H1 (cell line): Measurements from ENCODE around the gene ASXL3. TPM values are rescaled to one million over a fixed set of nuclear protein-coding genes. Genes with fewer than 3 reads are reported as not detected.

ENCODE experiments used
- CTCF ChIA-PET: fragments of 300-600 bp; sonication (Branson Sonifier 250); formaldehyde crosslinking; loops from one replicate; lab custom pipeline; 2021; ENCODE audit not compliant: partially characterized antibody; lab: Charles Lee
- POLR2A ChIA-PET: fragments of 300-600 bp; sonication (Branson Sonifier 250); formaldehyde crosslinking; loops from one replicate; lab custom pipeline; 2021; ENCODE audit warnings: inconsistent platforms; ENCODE audit not compliant: partially characterized antibody; lab: Charles Lee
- DNase-seq, 2 experiments: peaks; one replicate each; pipeline versions ENCODE4 v3.0.0 to v3.0.0-alpha.2; 2010 to 2022; ENCODE audit warnings: low spot score in 2 of 2, low read depth in 1 of 2, mixed read lengths in 1 of 2
- FAIRE-seq: peaks from 2 replicates; lab custom pipeline; 2011; peaks lifted over from hg19 to GRCh38; lab: Jason Lieb, UNC
- H2AFZ ChIP-seq: 2 replicates; pipeline ENCODE4 v1.8.1; 2012; ENCODE audit warnings: low read length, inconsistent platforms
- H2AK5ac ChIP-seq: 2 replicates; pipeline ENCODE4 v1.6.1; 2013; ENCODE audit warnings: low read depth, low read length
- H2BK120ac ChIP-seq: replicated peaks from 2 replicates; pipeline ENCODE3; 2013; ENCODE audit warnings: low read depth, low read length, inconsistent platforms
- H2BK12ac ChIP-seq: 2 replicates; pipeline ENCODE4 v1.6.1; 2013; ENCODE audit warnings: low read depth, low read length
- H2BK15ac ChIP-seq: 2 replicates; pipeline ENCODE4 v1.6.1; 2013; ENCODE audit warnings: low read length
- H2BK20ac ChIP-seq: 2 replicates; pipeline ENCODE4 v1.6.1; 2013; ENCODE audit warnings: low read length
- H2BK5ac ChIP-seq: 2 replicates; pipeline ENCODE4 v1.6.1; 2013; ENCODE audit warnings: low read depth, low read length
- H3K14ac ChIP-seq: 2 replicates; pipeline ENCODE4 v1.6.1; 2013; ENCODE audit warnings: inconsistent platforms; ENCODE audit not compliant: insufficient read length
- H3K18ac ChIP-seq: 2 replicates; pipeline ENCODE4 v1.6.1; 2013; ENCODE audit warnings: low read length; ENCODE audit errors: extremely low read depth
- H3K23ac ChIP-seq: 2 replicates; pipeline ENCODE4 v1.6.1; 2013; ENCODE audit warnings: inconsistent platforms; ENCODE audit not compliant: insufficient read length
- H3K23me2 ChIP-seq: 2 replicates; pipeline ENCODE4 v1.6.1; 2013; ENCODE audit warnings: low read depth, low read length
- H3K27ac ChIP-seq: 2 replicates; pipeline ENCODE4 v1.6.1; 2011; ENCODE audit warnings: low read depth, low read length, inconsistent platforms
- H3K27me3 ChIP-seq, 4 experiments: replicated peaks in 1 of 4; 1 replicate in 1 of 4; 2 replicates in 3 of 4; pipeline versions ENCODE4 v1.6.1 to v1.8.1; 2011 to 2013; ENCODE audit warnings: low read length in 3 of 4, mild to moderate bottlenecking in 3 of 4, inconsistent platforms in 2 of 4, mixed read lengths in 2 of 4, moderate library complexity in 1 of 4; ENCODE audit not compliant: control insufficient read depth in 3 of 4, insufficient read depth in 3 of 4; ENCODE audit errors: extremely low read depth in 1 of 4
- H3K36me3 ChIP-seq, 4 experiments: 2 replicates each; pipeline versions ENCODE4 v1.6.1 to v1.8.1; 2011 to 2013; ENCODE audit warnings: mild to moderate bottlenecking in 4 of 4, low read length in 3 of 4, moderate library complexity in 2 of 4, control low read depth in 1 of 4, inconsistent platforms in 1 of 4; ENCODE audit not compliant: insufficient read depth in 4 of 4, control insufficient read depth in 2 of 4
- H3K4ac ChIP-seq: replicated peaks from 2 replicates; pipeline ENCODE3; 2013; ENCODE audit warnings: low read length, low read depth, mixed read lengths, inconsistent platforms; ENCODE audit not compliant: insufficient read length
- H3K4me1 ChIP-seq, 4 experiments: replicated peaks in 1 of 4; 1 replicate in 1 of 4; 2 replicates in 3 of 4; pipeline versions ENCODE4 v1.6.1 to v1.8.1; 2011 to 2013; ENCODE audit warnings: low read length in 3 of 4, inconsistent platforms in 2 of 4, mixed read lengths in 1 of 4; ENCODE audit not compliant: insufficient read depth in 4 of 4, control insufficient read depth in 3 of 4
- H3K4me2 ChIP-seq, 2 experiments: 2 replicates each; pipeline versions ENCODE4 v1.6.1 to v1.8.1; 2011 to 2013; ENCODE audit warnings: low read depth in 2 of 2, low read length in 2 of 2, control low read depth in 1 of 2, inconsistent platforms in 1 of 2, mild to moderate bottlenecking in 1 of 2; ENCODE audit not compliant: insufficient read depth in 1 of 2
- H3K4me3 ChIP-seq, 4 experiments: fragments of 200-600, 300-600 bp in 1 of 4; sonication (generic), shearing (Covaris generic), sonication (Bioruptor Twin) in 1 of 4; 2 replicates each; pipeline versions ENCODE4 v1.5.1 to v1.8.1; 2011 to 2016; ENCODE audit warnings: low read length in 4 of 4, low read depth in 3 of 4, control low read depth in 2 of 4, inconsistent platforms in 2 of 4, mild to moderate bottlenecking in 2 of 4, mixed read lengths in 1 of 4, moderate library complexity in 1 of 4; ENCODE audit not compliant: insufficient read depth in 2 of 4; ENCODE audit errors: extremely low read depth in 1 of 4
- H3K56ac ChIP-seq: replicated peaks from 2 replicates; pipeline ENCODE3; 2013; ENCODE audit warnings: low read depth, mild to moderate bottlenecking, mixed read lengths, low read length, inconsistent platforms; ENCODE audit not compliant: insufficient read length
- H3K79me1 ChIP-seq: 2 replicates; pipeline ENCODE4 v1.6.1; 2013; ENCODE audit warnings: low read depth, low read length, control low read depth
- H3K79me2 ChIP-seq, 2 experiments: 2 replicates each; pipeline versions ENCODE4 v1.6.1 to v1.8.1; 2012 to 2013; ENCODE audit warnings: low read length in 2 of 2, mild to moderate bottlenecking in 2 of 2, inconsistent platforms in 1 of 2; ENCODE audit not compliant: insufficient read depth in 2 of 2, control insufficient read depth in 1 of 2
- H3K9ac ChIP-seq, 4 experiments: replicated peaks in 1 of 4; 1 replicate in 1 of 4; 2 replicates in 3 of 4; pipeline versions ENCODE4 v1.6.1 to v1.8.1; 2011 to 2013; ENCODE audit warnings: low read depth in 3 of 4, low read length in 3 of 4, control low read depth in 2 of 4, mild to moderate bottlenecking in 2 of 4, moderate library complexity in 2 of 4, inconsistent platforms in 1 of 4; ENCODE audit errors: extremely low read depth in 1 of 4
- H3K9me3 ChIP-seq, 2 experiments: 2 replicates each; pipeline versions ENCODE4 v1.6.1 to v1.8.1; 2012 to 2013; ENCODE audit warnings: mild to moderate bottlenecking in 2 of 2, moderate library complexity in 2 of 2, control low read depth in 1 of 2, inconsistent platforms in 1 of 2, low read depth in 1 of 2, low read length in 1 of 2, mixed read lengths in 1 of 2; ENCODE audit not compliant: insufficient read depth in 2 of 2
- H4K20me1 ChIP-seq, 2 experiments: replicated peaks in 1 of 2; 2 replicates each; pipeline versions ENCODE3 to v1.8.1; 2011 to 2013; ENCODE audit warnings: inconsistent platforms in 2 of 2, low read length in 2 of 2, mild to moderate bottlenecking in 1 of 2; ENCODE audit not compliant: insufficient read depth in 2 of 2, control insufficient read depth in 1 of 2
- H4K5ac ChIP-seq: 2 replicates; pipeline ENCODE4 v1.6.1; 2013; ENCODE audit warnings: low read length, low read depth, mixed read lengths, inconsistent platforms; ENCODE audit not compliant: insufficient read length
- H4K8ac ChIP-seq: 2 replicates; pipeline ENCODE4 v1.8.0; 2013; ENCODE audit warnings: mild to moderate bottlenecking, moderate library complexity, low read length, inconsistent platforms; ENCODE audit not compliant: insufficient read depth; ENCODE audit errors: extremely low read depth
- H4K91ac ChIP-seq: replicated peaks from 2 replicates; pipeline ENCODE3; 2013; ENCODE audit warnings: low read length, mixed read lengths, inconsistent platforms; ENCODE audit not compliant: insufficient read length
- BRCA1 ChIP-seq: IDR thresholded peaks from 2 replicates; pipeline ENCODE4 v1.6.1; 2012; ENCODE audit warnings: low read depth, low read length, improper control_type of control experiment
- CTBP2 ChIP-seq: IDR thresholded peaks from 2 replicates; pipeline ENCODE4 v1.7.0; 2011; ENCODE audit warnings: borderline replicate concordance, mild to moderate bottlenecking, moderate library complexity, mixed read lengths, low read length; ENCODE audit not compliant: insufficient read depth, insufficient read length
- CTCF ChIP-seq, 3 experiments: IDR thresholded peaks; 1 replicate in 2 of 3; 2 replicates in 1 of 3; pipeline versions ENCODE4 v1.5.1 to v1.6.1; 2011; ENCODE audit warnings: low read length in 3 of 3, mild to moderate bottlenecking in 3 of 3, inconsistent platforms in 2 of 3, low read depth in 1 of 3, moderate library complexity in 1 of 3; ENCODE audit not compliant: insufficient read depth in 1 of 3; ENCODE audit errors: control extremely low read depth in 1 of 3
- HDAC2 ChIP-seq, 2 experiments: fragments of 300-600 bp in 1 of 2; sonication (generic) in 1 of 2; IDR thresholded peaks; 2 replicates each; pipeline ENCODE4 v1.6.1; 2011 to 2012; ENCODE audit warnings: low read depth in 2 of 2, low read length in 2 of 2, mild to moderate bottlenecking in 2 of 2, moderate library complexity in 2 of 2, borderline replicate concordance in 1 of 2, inconsistent platforms in 1 of 2
- HDAC6 ChIP-seq: IDR thresholded peaks from one replicate; pipeline ENCODE4 v1.7.1; 2012; ENCODE audit warnings: low read depth, mild to moderate bottlenecking, inconsistent platforms, low read length, moderate library complexity
- JUN ChIP-seq: IDR thresholded peaks from 2 replicates; pipeline ENCODE4 v1.6.1; 2011; ENCODE audit warnings: low read depth, mild to moderate bottlenecking, improper control_type of control experiment, low read length
- KDM1A ChIP-seq: fragments of 200-600, 300-600 bp; sonication (generic); IDR thresholded peaks from 2 replicates; pipeline ENCODE4 v1.7.1; 2016; ENCODE audit warnings: mild to moderate bottlenecking, low read length, borderline replicate concordance
- KDM5A ChIP-seq: fragments of 200-600 bp; IDR thresholded peaks from 2 replicates; pipeline ENCODE4 v1.7.1; 2012; ENCODE audit warnings: mild to moderate bottlenecking, low read length, inconsistent platforms, mixed read lengths
- MAFK ChIP-seq: IDR thresholded peaks from 2 replicates; pipeline ENCODE4 v1.6.1; 2012; ENCODE audit warnings: low read depth, mild to moderate bottlenecking, improper control_type of control experiment, low read length
- RXRA ChIP-seq: IDR thresholded peaks from 2 replicates; pipeline ENCODE4 v1.6.1; 2011; ENCODE audit warnings: low read depth, mild to moderate bottlenecking, low read length, moderate library complexity; ENCODE audit not compliant: insufficient read depth
- WGBS, 2 experiments: shearing (Covaris generic) in 1 of 2; methylation state at CpG; one replicate each; pipeline versions ENCODE4 v1.1.6 to v1.1.7; 2013 to 2015; ENCODE audit warnings: low lambda C conversion rate in 2 of 2, mixed read lengths in 2 of 2, inconsistent platforms in 1 of 2, low coverage in 1 of 2, missing lambda C conversion rate in 1 of 2; ENCODE audit not compliant: insufficient replicate concordance in 2 of 2, insufficient coverage in 1 of 2, insufficient read length in 1 of 2; ENCODE audit errors: extremely low coverage in 1 of 2, missing lambda C conversion rate in 1 of 2; 5-methylcytosine and 5-hydroxymethylcytosine counted together
- polyA plus RNA-seq, 7 experiments: library from polyadenylated mRNA; depleted of rRNA in 3 of 7; stranded (reverse) in 5 of 7; unstranded in 2 of 7; fragments of >200 nt in 5 of 7; fragments of 200-250 nt in 2 of 7; gene quantifications; 1 replicate in 5 of 7; 2 replicates in 1 of 7; 4 replicates in 1 of 7; pipeline versions ENCODE4 v1.2.1 to v1.2.3, GENCODE V29; 2011 to 2013; ENCODE audit warnings: missing spikeins in 2 of 7, mixed read lengths in 2 of 7
- total RNA-seq: library from RNA; stranded (reverse); fragmentation: NEBNext Ultra II Directional; extraction: Animal tissue kit (Norgen Biotek cat#: 25700); gene quantifications from 2 replicates; pipeline ENCODE4 v1.2.1, GENCODE V29; 2021

The ASXL3 gene
- total and polyA plus RNA-seq, 2 of the 8 experiments (the other 6 are each of a cell fraction or from before 2014, with no cell fraction given): 0.08 to 1.3 TPM

GRCh38 chr18:33749834-33750233 is 171.8 kb downstream of the ASXL3 start:
- Histone ChIP-seq H3K9me3 (no peaks in the 10 kb centered on the region), H3K27ac (no peak overlapping the region), H3K79me2 (no peaks in the 10 kb centered on the region), H2BK5ac (no peak overlapping the region), H3K23ac (no peak overlapping the region), H3K4me2 (no peak overlapping the region), H3K4me3 (no peak overlapping the region), H4K91ac (no peak overlapping the region), H3K4ac (no peak overlapping the region), H3K56ac (no peak overlapping the region), H2BK120ac (no peak overlapping the region), H4K5ac (no peak overlapping the region), H3K18ac (no peak overlapping the region), H3K79me1 (no peaks in the 10 kb centered on the region), H3K36me3 (no peaks in the 10 kb centered on the region), H3K14ac (no peak overlapping the region), H2BK20ac (no peak overlapping the region), H3K9ac (no peak overlapping the region), H2AFZ (0 out of 2 replicates have a peak overlapping the region, but pooled peaks have one; percentile 34), H3K27me3 (no peaks in the 10 kb centered on the region), H3K23me2 (no peaks in the 10 kb centered on the region), H4K20me1 (no peaks in the 10 kb centered on the region), H4K8ac (no peak overlapping the region), H2AK5ac (no peak overlapping the region), H3K4me1 (peaks cover 0 to 3% (median 0%) of the 10 kb centered on the region in 4 experiments; a peak in 2 of 7 replicates), H2BK12ac (no peak overlapping the region), H2BK15ac (no peak overlapping the region; the same call in 1 of the 2 replicates)
- WGBS, 2 experiments: 86% methylated on average over 9 of the region's 9 CpGs; no CpG with 5 or more reads in 1 of the 2 experiments
- FAIRE-seq (no peak), DNase-seq (no peak)
- ChIA-PET CTCF (interaction anchor here (0.6 to 2.1 kb wide), 3 partner anchors 14 to 373 kb away, joined by 3 to 8 read pairs (median 4); no protein-coding TSS in a partner anchor), POLR2A (no interaction called here)
- TF ChIP-seq BRCA1: no peak
- TF ChIP-seq KDM5A: no peak
- TF ChIP-seq JUN: no peak
- TF ChIP-seq HDAC2 (IDR thresholded peaks at IDR 0.05; ENCODE audit: borderline replicate concordance in 1 of 2, low read depth in 2 of 2, low read length in 2 of 2): no peak
- no peak for TF ChIP-seq RXRA
- TF ChIP-seq CTCF (IDR thresholded peaks at IDR 0.05; ENCODE audit: control extremely low read depth in 1 of 3, insufficient read depth in 1 of 3, low read depth in 1 of 3, low read length in 3 of 3): no peak
- TF ChIP-seq CTBP2: no peak
- no peak for TF ChIP-seq HDAC6
- TF ChIP-seq KDM1A: no peak
- no peak for TF ChIP-seq MAFK
